OCI-LY7 (cell line): Measurements from ENCODE around the gene OXCT1.

Source experiments
- CTCF ChIP-seq: fragments of 200-600 bp; sonication (generic); conservative IDR thresholded peaks from 2 replicates; pipeline ENCODE4 v1.5.1; 2014; ENCODE audit warnings: mild to moderate bottlenecking, antibody characterized with exemption, low read length, moderate library complexity, mixed read lengths
- EZH2phosphoT487 ChIP-seq: fragments of 200-600 bp; sonication (generic); IDR thresholded peaks from 2 replicates; pipeline ENCODE4 v1.6.1; 2018; ENCODE audit warnings: low read depth, borderline replicate concordance, mild to moderate bottlenecking, mixed run types, antibody characterized with exemption, low read length, moderate library complexity, mixed read lengths

GRCh38 chr5:41761663-41762062 lies 108.6 kb downstream of the OXCT1 start:
- TF ChIP-seq CTCF (no peak), EZH2phosphoT487 (no peak)
